Measurements from ENCODE around the gene TMEM208.

The TMEM208 gene

DNA sequence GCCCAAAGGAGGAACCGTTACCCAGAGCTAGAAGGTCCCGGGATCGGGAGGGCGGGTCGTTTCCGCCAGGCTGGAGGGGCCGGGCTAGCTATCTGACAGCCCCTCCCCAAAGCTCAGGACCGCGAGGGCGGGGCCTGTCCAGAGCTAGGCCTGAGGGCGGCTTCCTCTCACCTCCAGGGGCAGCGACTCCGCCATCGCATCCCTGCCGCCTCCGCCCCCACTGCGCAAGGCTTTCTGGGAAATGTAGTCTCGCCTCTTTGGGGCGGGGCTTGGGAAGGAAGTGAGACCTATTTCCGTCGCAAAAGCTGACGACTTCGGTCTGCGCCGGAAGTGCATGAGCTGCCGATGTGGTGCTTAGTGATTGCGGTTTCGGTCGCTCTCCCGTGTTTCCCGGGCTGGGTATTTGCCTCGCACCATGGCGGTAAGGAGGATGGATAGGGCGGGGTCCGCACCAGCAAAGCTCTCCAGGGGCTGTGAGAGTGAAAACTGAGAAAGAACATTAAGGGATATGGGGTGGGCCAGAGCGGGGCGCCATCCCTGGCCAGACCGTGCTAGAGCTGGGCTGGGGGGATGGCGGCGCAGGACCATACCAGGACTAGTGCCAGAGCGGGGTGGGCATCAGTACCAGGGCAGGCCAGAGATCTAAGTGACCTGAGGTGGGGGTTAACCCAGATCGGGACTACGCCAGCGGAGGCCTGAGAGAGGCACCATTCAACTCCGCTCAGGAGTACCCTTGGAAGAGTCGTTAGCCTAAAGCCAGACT is at the start of gene TMEM208:
Gene TMEM208 (plus strand): TSS at position 327 of the 763 bp plus-strand sequence. CDS start 89 bp downstream, at position 416.
- DNase-seq (ENCODE audit: low read depth in 2 of 2, low spot score in 1 of 2), result peak; percentile 94 to 97

DNA sequence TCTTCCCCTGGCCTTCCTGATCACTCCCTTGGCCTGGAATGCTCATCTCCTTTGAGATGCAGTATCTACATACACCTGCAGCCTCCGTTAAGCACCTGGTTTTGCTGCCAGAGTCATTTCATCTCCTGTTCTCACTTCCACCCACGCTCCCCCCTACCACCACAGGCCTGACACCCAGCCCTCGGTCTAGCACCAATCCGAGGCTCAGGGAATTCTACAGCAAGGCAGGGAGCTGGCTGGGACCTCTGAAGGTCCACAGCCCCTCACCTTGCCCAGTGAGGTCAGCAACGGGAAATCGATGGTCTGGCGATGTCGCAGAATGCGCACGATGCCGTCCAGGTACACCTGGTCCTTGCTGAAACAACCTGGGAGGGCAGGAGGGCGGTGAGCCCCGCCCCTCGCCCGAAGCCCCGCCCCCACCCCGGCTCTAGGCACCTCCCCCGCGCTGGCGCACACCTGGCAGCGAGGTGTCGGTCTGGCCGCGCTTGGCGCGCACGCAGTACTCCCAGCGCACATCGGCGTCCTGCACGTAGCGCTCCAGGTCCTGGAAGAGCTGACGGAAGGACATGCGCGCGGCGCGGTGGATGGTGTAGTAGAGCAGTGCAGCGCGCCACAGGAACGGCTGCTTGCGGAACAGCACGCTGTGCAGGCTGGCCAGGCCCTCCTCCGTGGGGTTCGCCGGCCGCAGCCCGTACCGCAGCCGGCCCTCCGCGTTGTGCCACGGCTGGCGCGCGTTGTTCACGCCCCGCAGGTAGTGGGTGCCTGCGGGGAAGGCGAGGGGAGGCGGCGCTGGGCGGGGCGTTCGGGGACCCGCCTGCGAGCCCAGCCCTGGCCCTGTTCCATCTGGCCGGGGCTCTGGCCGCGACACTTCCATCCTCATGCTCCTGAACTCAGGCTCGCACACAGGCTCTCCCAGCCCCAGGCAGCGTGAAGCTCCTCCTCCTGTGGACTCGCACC is 48.9 kb upstream of the TMEM208 start:
- DNase-seq (ENCODE audit: low read depth in 2 of 2, low spot score in 1 of 2), result no peak

DNA sequence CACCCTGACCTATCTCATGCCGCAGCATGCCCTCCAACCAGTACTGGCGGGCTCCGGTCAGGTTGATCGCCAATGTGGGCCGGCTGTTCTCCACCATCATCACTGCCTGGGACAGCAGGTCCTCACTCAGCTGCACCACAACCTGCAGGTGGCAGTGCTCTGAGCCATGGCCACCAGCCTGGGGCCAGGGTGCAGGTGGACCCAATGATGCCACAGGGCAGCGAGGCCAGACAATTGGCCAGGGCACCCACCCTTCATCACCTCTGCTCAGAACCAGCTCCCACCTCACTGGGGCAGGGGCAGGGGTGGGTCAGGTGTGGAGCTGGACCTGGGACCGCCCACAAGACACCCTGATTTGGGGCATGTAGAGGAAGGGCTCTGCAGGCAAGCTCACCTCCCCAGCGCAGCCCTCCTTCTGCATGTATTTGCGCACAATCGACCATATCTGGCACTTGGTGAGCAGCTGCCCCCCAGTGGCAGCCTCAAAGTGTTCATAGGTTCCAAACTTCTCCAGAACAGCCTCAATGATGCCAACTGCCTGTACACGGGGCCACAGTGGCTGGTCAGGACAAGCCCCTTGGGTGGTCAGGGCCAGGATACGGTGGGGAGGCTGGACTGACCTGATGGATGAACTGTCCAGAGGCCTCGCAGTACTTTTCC is 47.4 kb upstream of the TMEM208 start:
- no peak for DNase-seq (ENCODE audit: low read depth in 2 of 2, low spot score in 1 of 2)

DNA sequence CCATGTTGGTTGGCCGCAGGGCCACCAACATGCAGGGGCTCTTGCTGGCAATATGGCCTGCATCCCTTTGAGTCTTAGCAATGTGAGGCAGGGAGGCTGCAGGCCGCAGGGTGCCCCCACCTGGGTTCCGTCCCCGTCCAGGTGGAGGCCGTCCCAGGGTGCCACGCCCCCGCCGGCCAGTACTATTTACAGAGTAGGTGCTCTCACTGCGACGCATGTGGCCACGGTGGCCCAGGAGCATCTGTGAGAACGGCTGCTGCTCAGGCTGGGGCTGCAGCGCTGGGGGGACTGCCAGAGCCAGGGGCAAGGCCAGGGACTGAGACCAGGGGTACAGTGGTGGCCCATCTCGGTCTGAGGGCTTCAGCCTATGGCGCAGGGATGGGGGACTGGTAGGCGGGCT is 46.8 kb upstream of the TMEM208 start:
- no peak for DNase-seq (ENCODE audit: low read depth in 2 of 2, low spot score in 1 of 2)

DNA sequence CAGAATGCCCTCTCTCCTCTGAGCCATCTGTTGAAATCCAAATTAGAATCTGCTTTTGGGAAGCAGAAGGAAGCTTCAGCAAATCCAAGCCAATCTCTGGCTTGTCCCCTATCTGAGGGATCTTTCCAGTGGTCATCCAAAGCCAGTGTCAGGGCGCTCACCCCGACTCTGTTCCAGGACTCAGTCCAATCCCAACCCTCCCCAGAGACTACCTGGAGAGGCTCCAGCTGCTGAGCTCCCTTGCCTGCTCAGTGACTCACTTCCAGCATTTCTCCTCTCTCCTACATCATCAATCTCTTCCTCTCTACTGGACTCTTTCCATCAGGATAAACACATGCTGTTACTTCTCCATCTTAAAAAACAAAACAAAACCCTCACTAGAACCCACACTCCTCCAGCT is 45.6 kb upstream of the TMEM208 start:
- no peak for DNase-seq (ENCODE audit: low read depth in 2 of 2, low spot score in 1 of 2)

DNA sequence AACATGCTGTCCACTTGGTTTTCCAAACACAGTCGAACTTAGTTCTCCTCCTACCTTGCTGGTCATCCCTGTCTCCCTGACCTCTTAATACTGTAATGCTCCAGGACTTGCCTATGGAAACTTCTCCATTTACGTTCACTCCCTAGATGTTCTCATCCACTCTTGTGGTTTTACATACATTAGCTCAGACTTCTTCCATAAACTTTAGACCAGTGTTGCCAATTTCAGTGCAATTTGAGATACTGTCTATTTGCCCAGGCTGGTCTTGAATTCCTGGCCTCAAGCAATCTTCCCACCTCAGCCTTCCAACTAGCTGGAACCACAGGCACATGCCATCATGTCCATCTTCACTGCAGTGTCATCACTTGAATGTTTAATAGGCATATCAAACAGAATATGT is 44.6 kb upstream of the TMEM208 start:
- DNase-seq (ENCODE audit: low read depth in 2 of 2, low spot score in 1 of 2), result no peak

DNA sequence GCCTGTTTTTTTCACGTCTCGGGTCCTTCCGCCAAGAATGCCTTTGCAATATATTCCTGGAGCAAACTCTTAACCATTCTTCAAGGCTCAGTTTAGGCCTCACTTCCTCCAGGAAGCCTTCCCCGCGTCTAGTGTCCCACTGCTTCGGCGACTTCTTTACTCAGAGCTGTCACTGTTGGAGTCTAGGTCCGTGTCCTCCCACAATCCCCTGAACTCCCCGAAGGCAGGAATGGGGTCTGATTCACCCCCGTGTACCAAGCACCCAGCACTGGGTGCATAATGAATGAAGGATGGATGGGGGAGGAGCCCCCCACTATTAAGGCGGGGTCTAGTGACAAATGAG is 43.7 kb upstream of the TMEM208 start:
- DNase-seq (ENCODE audit: low read depth in 2 of 2, low spot score in 1 of 2), result no peak

DNA sequence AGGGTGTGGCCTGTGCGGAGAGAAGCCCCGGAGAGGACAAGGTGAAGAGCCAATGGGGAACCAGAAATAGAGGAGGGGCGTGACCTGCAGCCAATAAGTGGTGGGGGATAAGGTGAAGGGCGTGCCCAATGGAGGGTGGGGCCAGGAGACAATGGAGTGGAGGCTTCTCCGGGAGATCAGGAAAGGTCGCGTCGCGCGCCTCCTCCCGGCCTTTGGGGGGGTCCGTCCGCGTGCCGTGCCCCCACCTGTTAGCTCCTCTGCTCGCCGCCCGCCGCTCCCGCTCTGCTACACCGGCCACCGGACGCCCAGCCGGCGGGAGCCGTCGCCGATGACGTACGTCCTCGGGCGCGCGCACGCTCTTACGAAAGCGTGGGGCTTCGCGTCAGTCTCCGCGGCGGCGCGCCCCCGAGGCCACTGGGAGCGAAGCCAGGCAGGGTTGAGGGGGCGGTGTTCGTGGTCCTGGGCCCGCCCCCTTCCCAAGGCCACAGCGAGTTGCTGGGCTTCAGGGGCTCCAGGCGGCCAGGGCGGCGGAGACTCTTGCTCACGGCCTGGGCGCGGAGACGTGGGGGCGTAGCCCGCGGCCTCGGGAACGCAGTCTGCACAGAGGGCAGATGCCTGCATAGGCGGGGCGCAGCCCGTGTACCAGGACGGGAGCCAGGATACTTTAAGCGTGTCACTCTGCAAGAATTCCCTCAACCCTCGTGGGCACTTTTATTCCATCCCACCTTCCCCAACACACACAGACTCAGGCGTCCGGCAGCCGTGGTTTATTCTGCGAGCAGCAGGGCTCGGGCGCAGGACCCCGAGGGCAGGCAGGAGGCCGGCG is 43.1 kb upstream of the TMEM208 start, which contains the start of gene MATCAP1:
Gene MATCAP1 (minus strand): TSS at position 337 of the 826 bp plus-strand sequence. CDS start 3,353 bp downstream, outside the sequence.
- peak; percentile 74 to 83 for DNase-seq (ENCODE audit: low read depth in 2 of 2, low spot score in 1 of 2)

DNA sequence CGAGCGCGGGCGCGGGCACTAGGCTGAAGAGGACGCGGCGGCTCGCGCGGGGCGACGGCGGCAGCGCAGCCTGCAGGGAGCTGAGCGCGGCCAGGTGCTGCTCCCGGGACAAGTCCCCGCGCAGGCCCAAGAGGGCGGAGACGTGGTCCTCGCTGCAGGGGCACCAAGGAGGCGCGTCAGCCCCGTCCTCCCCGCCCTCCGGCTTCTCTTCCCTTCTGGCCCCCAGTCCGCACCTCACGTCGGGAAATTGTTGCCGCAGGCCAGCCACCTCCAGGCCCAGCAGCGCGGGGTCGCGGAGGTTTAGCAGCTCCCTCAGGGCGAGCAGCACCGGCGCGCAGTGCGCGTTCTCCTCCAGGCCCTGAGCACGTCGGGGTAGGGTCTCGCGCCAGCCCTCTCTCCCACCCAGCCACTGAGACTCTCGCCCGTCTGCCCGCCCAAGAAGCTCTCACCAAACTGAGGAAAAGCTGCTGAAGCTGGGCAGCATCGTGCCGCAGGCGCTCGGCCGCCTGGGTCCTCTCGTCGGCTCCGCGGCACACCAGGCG is 42.4 kb upstream of the TMEM208 start:
- DNase-seq (ENCODE audit: low read depth in 2 of 2, low spot score in 1 of 2), result no peak

DNA sequence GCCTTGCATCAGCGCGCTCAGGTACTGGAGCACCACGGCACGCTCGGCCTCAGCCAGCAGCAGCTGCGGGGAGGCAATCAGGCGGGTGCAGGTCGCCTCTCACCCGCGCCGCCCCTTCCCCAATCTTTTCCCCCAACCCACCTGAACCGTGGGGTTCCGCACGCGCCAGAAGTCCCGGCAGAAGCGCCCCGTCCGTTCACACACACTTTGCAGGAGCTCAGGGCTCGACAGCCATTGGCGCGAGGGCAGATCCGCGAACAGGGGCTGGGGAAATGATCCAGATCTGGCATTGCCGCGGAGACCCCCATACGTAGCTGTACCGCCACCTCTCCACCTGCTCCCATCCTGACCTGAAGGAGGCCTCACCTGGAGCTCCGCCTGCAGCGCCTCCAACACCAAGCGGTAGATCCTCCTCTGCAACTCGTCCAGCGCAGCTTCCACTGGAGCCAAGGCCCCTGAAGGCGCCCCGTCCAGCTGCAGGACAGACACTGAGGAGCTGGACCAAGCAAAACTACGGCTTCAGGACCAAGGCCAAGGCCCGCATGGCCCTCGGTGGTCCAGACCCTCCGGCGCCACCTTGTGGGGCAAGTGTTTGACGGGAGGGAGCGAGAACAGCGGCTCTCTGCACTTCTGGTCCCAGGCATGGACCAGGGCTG is 41.8 kb upstream of the TMEM208 start:
- peak; percentile 62 to 64 for DNase-seq (ENCODE audit: low read depth in 2 of 2, low spot score in 1 of 2)

DNA sequence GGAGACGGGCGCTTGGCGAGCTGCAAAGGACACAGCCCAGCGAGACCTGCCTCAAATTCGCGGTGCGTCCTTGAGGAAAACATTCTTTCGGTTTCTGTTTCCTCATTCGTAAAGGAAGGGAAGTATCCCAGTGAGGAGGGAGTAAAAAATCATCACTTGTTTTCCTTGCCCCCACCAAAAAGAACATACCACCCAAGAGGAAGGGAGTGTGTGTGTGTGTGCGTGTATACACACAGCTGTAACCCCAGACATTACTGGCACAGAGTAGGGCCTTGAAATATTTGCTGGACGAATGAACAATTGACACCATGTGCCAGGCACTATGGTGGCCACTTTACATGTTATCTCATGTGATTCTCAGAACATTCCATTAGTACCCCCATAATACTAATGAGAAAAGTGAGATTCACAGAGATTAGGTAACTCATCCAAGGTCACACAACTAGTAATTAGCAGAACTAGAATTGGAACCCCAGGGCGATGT is 41.2 kb upstream of the TMEM208 start:
- DNase-seq (ENCODE audit: low read depth in 2 of 2, low spot score in 1 of 2), result no peak

DNA sequence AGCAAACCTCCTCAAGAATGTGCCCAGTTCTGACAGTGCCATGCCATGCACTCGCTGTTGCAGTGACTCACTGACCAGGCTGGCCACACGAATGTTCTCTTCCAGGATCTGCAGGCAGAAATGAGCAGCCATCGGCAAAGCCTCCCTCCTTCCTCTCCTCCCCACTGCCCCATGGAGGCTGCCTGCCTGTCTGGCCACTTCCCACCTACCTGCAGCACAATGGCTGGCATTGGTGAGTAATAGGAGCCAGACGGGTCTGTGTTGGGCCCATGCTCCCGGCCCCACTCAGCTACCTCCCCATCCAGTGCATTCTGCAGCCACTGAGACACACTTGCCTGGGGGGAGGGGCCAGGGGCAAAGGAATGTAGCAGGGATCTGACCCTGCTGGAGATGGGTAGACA is 40.4 kb upstream of the TMEM208 start:
- no peak for DNase-seq (ENCODE audit: low read depth in 2 of 2, low spot score in 1 of 2)

DNA sequence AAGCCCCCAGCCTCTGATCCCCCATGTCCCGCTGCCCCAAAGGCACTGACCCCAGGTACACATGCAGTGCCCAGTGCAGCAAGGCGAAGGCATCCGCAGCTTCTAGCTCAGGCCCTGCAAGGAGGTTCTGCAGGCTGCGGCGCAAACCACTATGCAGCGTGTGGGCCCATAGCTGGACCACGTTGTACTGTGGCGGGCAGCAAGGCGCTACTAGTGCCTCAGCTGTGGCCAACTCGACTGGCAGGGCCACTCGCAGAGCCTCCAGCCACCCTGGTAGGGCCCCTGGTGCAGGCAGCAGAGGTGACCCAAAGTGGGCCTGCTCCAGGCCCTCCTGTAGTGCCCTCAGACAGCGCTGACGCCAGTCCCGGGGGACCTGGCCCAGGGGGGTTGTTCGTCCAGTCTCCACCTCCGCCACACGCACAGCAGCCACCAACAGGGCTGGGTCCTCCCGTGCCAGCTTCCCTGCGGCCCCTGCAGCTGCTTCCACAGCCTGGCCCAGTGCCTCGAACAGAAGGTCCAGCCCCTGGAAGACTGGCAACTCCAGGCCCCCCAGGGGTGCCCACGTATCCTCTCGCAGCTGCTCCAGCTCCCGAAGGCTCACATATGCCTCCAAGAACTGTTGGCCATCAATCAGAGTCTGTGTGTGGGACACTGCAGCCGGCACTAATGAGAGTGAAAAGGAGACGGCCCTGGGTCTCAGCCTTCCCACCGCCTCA is 39.6 kb upstream of the TMEM208 start:
- no peak for DNase-seq (ENCODE audit: low read depth in 2 of 2, low spot score in 1 of 2)

DNA sequence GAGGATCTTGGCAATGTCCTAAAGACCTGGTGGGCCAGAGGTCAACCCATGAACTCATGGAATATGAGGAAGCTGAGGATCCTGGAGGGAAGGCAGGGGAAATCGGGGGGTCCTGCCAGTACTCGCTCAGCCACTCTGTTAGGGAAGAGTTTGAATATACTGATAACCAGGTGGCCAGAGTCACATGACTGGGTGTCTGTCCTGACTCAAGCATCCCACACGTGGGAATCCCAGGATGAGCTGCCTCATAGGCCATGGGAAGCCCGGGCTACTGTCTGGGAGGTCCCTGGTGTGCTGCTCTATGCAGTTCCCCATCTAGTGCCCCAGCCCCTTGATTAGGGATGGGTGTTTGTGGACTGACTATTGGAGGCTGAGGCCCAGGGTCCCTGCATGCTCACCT is 38.6 kb upstream of the TMEM208 start:
- DNase-seq (ENCODE audit: low read depth in 2 of 2, low spot score in 1 of 2), result no peak

DNA sequence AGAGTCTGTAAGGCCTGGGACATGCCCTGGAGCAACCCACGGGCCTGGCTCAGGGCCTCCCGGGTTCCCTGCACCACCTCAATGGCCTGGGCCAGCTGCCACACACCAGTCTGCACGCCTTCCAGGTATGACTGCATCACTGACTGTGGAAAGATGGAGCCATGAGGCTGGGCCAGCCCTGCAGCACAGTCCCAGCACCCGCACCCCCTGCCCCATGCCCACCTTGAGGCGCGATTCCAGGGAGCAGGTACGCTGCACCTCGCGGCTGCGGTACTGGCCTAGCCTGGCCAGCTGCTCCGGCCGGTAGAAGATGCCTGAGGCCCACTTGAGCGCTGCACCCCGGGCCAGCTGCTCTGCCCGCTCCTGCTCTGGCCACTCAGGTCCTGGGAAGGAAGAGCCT is 38.1 kb upstream of the TMEM208 start:
- no peak for DNase-seq (ENCODE audit: low read depth in 2 of 2, low spot score in 1 of 2)

DNA sequence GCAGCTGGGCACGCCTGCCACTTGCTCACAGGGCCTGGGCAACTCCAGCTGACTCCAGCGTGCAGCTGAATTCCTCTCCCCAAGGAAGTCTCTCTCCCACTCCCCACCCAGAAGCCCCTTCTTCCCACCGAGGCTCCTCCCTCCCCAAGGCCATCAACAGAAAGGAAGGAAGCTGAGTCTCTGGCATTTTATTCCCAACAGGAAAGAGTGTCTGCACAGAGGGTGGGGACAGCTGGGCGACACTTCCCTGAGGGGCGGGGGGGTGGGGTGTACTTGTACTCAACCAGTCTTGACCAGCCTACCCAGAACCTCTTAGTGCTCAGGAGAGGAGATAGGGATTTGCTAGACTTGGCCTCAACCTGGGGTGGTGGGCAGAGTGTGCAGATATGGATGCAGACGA is 36.9 kb upstream of the TMEM208 start, which contains the start of gene EXOC3L1:
Gene EXOC3L1 (minus strand): TSS at position 96 of the 400 bp plus-strand sequence. CDS start 460 bp downstream, outside the sequence.
- DNase-seq (ENCODE audit: low read depth in 2 of 2, low spot score in 1 of 2), result no peak

DNA sequence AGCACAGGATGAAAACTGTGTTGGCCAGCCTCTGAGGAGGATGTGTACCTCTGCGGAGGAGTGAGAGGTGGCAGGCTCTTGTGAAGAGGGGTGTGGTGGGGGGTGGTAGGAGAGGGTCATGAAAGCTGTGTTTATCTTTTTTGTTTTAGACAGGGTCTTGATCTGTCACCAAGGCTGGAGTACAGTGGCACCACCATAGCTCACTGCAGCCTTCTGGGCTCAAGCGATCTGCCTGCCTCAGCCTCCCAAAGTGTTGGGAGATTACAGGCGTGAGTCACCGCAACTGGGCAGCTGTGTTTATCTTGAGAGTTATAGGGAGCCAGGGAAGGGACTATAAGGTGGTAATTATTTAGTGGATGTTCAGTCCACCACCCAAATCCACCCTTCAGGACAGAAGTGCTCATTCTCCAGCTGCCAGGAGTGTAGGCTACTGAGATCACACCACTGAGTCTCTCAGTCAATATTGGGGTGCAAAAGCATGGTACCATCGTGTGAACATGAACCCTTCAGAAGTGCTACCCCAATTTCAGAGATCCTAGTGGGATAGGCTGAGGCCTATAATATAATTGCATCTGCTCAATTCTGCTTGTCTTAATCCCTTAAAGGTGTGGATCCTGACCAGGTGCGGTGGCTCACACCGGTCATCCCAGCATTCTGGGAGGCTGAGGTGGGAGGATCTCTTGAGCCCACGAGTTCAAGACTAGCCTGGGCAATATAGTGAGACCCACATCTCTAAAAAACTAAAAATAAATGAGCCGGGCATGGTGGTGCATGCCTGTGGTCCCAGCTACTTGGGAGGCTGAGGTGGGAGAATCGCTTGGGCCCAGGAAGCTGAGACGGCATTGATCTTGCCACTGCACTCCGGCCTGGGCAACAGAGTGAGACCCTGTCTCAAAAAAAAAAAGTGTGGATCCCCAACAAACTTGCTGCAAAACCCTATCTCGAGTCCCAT is 36.2 kb upstream of the TMEM208 start:
- no peak for DNase-seq (ENCODE audit: low read depth in 2 of 2, low spot score in 1 of 2)
